Stimulated activated CD8-positive, alpha-beta memory T cell treated with anti-CD3 and anti-CD28 coated beads, Interleukin-7, amount 100 ng/mL, for 1 hour (primary cell): ENCODE data around the gene EML5.

ENCODE experiments used
- DNase-seq, 2 donors: peaks; one replicate each; pipeline ENCODE4 v3.0.0-alpha.2; 2020; ENCODE audit warnings: low read depth in 2 of 2

The EML5 gene

GRCh38 chr14:88616697-88617096 is 176.1 kb downstream of the EML5 start:
- DNase-seq, result no peak

GRCh38 chr14:88614218-88614907 is 178.4 kb downstream of the EML5 start:
- no peak for DNase-seq

- no peak for DNase-seq
These were observed 179.2 kb downstream of the EML5 start for GRCh38 chr14:88613552-88614010.

GRCh38 chr14:88612981-88613380 is 179.8 kb downstream of the EML5 start:
- DNase-seq, result no peak

GRCh38 chr14:88611878-88612277 is 180.9 kb downstream of the EML5 start:
- DNase-seq, result no peak

- DNase-seq, result no peak
These were observed 184.9 kb downstream of the EML5 start for GRCh38 chr14:88607829-88608228.

- DNase-seq, result no peak
These were observed 187.2 kb downstream of the EML5 start for GRCh38 chr14:88605594-88605993.

- DNase-seq, result no peak
These were observed 188.5 kb downstream of the EML5 start for GRCh38 chr14:88604212-88604611.

GRCh38 chr14:88599761-88600439 is 192.9 kb downstream of the EML5 start:
- DNase-seq, result no peak

- no peak for DNase-seq
These were observed 193.4 kb downstream of the EML5 start for GRCh38 chr14:88599326-88599725.

- no peak for DNase-seq
These were observed 194.6 kb downstream of the EML5 start for GRCh38 chr14:88598097-88598675.

- no peak for DNase-seq
These were observed 195.2 kb downstream of the EML5 start for GRCh38 chr14:88597601-88598000.

GRCh38 chr14:88597038-88597437 is 195.7 kb downstream of the EML5 start:
- no peak for DNase-seq

- DNase-seq, result no peak
These were observed 200.7 kb downstream of the EML5 start for GRCh38 chr14:88592031-88592430.

GRCh38 chr14:88590173-88590572 is 202.6 kb downstream of the EML5 start:
- DNase-seq, result no peak

- DNase-seq, result no peak
These were observed 204.7 kb downstream of the EML5 start for GRCh38 chr14:88588081-88588480.

GRCh38 chr14:88584451-88584850 is 208.3 kb downstream of the EML5 start:
- DNase-seq, result no peak

- DNase-seq, result no peak
These were observed 216.5 kb downstream of the EML5 start for GRCh38 chr14:88576222-88576621.

- DNase-seq, result no peak
These were observed 220.6 kb downstream of the EML5 start for GRCh38 chr14:88572117-88572516.

GRCh38 chr14:88568196-88568595 is 224.6 kb downstream of the EML5 start:
- no peak for DNase-seq

- DNase-seq, result no peak
These were observed 227.3 kb downstream of the EML5 start for GRCh38 chr14:88565427-88565826.

- no peak for DNase-seq
These were observed 228.9 kb downstream of the EML5 start for GRCh38 chr14:88563845-88564244.
